ENCODE measurements around the gene PLPPR3.

Gene PLPPR3, protein sequence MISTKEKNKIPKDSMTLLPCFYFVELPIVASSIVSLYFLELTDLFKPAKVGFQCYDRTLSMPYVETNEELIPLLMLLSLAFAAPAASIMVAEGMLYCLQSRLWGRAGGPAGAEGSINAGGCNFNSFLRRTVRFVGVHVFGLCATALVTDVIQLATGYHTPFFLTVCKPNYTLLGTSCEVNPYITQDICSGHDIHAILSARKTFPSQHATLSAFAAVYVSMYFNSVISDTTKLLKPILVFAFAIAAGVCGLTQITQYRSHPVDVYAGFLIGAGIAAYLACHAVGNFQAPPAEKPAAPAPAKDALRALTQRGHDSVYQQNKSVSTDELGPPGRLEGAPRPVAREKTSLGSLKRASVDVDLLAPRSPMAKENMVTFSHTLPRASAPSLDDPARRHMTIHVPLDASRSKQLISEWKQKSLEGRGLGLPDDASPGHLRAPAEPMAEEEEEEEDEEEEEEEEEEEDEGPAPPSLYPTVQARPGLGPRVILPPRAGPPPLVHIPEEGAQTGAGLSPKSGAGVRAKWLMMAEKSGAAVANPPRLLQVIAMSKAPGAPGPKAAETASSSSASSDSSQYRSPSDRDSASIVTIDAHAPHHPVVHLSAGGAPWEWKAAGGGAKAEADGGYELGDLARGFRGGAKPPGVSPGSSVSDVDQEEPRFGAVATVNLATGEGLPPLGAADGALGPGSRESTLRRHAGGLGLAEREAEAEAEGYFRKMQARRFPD

DNA sequence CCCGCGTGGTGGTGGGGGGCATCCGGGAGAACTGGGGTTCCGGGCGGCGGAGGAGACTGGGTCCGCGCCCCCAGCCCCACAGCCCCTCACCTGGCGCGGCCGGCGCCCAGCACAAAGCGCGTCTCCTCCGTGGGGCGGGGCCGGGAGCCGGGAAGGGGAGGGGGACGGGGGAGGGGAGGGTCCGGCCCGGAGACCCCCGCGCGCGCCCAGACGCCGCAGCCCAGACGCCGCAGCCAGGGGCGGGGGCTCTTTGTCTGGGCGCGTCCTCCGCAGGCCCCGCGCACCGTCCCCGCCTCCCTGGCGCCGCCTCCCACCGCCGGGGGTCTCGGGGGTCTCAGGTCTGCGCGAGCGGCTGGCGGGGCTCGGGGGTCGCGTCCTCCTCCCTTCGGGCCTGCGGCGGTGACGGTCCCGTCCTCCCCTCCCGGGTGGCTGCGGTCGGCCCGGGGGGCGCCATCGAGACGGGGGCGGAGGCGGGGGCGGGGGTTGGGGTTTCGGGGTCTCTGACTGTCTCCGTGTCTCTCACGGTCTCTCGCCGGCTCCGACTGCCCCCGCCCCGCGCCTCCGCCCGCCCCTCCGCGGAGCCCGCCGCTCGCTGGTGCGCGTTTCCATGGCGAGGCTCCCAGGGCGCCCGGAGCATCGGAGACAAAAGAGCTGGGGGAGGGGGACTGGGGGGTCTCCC lies at the start of gene PLPPR3:
TSS of gene PLPPR3 (minus strand) at position 131 of the 679 bp plus-strand sequence. CDS start 396 bp downstream, outside the sequence.
- no peak for DNase-seq

DNA sequence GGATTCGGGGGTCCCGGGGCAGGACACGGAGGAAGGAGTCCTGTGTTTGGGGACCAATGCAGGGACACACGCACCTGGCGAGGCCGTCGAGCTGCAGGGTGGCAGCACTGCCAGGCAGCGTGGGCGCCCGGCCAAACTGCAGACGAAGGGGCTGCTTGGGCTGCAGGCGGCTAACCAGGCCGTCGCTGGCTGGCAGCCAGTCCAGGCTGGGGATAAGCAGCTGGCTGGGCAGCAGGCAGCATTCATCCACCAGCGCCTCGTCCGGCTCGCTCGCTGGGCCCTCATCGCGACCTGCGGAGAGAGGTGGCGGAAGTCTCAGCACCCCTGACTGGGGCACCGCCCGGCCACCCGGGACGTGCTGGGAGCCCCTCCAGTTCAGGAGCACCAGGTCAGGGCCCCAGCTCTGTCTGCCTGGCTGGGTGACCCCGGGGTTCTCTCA lies 49.2 kb upstream of the PLPPR3 start:
- no peak for DNase-seq

DNA sequence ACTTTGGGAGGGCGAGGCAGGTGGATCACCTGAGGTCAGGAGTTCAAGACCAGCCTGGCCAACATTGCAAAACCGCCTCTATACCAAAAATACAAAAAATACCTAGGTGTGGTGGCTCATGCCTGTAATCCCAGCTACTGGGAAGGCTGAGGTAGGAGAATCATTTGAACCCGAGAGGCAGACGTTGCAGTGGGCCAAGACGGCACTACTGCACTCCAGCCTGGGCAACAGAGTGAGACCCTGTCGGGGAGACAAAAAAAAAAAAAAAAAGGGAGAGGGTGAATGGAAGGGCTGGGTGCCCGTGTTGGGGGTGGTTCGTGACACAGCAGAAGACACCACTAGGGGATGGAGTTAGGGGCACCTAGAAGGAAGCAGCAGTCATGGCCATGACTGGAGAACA lies 48.6 kb upstream of the PLPPR3 start:
- DNase-seq: no peak

DNA sequence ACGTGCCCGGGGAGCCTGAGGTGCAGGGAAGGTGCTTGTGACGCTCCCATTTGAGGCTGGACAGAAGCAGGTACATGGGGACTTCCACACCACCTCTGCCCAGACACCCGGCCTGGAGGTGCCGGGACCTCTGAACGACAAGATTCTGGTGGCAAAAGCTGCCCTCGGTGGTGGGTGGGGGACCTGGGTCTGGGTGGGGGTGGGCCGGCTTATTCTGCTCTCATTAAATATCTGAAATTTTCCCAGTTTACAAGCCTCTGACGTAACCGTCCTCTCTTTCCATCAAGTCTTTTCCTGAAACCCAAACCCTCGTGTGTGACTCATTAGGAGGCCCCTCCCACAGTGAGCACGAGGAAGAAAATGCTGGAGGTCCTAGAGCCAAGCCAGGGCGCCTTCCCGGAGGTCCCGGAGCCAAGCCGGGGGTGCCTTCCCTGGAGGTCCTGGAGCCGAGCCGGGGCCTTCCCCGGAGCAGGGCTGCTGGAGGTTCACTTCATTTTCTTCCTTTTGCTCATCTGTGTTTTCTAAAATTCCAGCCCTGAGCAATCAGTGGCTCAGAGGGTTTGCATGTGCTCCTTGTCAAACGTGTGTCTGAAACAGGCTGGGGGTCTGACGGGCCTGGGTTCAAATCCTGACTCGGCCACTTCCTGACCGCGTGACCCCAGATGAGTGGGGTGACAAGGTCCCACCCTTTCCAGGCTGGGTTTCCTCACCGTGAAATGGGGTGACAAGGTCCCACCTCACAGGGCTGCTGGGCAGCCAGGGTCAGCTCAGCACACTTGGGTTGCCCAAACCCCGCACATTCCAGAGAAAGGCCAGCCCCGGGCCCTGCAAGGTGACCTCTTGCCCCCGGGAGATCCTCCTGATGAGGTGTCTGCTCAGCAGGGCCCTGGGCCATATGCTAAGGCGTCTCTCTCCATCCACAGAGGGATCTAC lies 47.8 kb upstream of the PLPPR3 start:
- DNase-seq: no peak

DNA sequence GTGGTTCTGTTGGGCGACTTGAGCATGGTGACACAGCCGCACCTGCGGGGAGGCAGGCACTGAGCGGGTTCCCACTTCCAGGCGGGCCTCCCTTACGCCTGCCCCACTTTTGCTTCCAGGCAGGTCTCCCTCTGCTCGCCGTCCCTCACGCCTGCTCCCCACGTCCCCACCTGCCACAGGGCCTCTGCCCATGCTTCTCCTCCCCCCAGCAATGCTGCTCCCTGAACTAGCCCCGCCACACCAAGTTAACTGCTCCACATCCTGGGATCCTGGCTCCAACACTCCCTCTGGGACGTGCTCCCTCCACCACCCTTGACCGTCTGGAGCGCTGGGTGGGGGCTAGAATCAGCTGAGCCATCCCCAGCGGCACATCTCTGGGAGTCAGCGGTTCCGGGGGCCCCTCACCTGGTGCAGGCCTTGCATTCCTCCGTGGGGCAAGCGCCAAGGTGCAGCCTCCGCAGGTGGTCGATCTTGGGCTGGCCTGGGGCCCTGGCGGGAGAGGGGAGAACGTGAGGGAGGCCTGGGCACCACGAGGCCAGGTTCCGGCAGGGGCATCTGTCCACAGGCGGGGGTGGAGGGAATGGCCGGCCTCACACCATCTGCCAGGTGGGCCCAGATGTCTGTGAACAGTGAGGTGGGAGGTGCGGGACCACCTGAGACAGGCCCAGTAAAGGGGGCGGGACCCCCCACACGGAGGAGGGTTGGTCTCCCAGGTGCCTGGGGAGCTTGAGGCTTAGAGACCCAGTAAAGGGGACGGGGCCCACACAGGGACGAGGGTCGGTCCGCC lies 46.9 kb upstream of the PLPPR3 start:
- DNase-seq: no peak

- DNase-seq: no peak
Observed at GRCh38 chr19:867855-868457, 46.2 kb upstream of the PLPPR3 start.

GRCh38 chr19:867301-867793 lies 45.6 kb upstream of the PLPPR3 start:
- no peak for DNase-seq

DNA sequence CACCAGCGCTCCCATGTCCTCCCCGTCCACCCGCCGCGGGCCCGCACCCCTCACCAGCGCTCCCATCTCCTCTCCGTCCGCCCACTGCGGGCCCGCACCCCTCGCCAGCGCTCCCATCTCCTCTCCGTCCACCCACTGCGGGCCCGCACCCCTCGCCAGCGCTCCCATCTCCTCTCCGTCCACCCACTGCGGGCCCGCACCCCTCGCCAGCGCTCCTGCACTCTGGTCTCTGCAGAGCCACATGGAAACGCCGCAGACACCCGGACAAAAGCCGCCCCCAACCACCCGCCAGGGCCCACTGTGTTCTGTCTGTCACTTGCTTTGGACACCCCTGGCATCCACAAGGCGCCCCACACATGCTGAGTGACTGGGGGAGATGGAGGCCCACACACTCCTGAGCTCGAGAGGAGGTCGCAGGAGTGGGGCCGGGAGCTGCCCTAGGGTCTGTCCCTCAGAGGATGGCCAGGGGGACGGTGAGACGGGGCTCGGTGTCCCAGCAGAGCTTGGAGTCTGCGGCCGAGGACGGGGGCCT lies 45.1 kb upstream of the PLPPR3 start:
- DNase-seq: no peak

DNA sequence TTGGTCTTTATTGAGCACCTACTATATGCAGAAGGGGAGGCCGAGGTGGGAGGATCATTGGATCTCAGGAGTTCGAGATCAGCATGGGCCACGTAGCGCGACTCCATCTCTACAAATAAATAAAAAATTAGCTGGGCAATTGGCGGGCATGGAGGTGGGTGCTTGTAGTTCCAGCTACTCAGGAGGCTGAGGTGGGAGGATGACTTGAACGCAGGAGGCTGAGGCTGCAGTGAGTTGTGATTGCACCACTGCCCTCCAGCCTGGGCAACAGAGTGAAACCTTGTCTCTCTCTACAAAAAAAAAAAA lies 41.5 kb upstream of the PLPPR3 start:
- DNase-seq: no peak

DNA sequence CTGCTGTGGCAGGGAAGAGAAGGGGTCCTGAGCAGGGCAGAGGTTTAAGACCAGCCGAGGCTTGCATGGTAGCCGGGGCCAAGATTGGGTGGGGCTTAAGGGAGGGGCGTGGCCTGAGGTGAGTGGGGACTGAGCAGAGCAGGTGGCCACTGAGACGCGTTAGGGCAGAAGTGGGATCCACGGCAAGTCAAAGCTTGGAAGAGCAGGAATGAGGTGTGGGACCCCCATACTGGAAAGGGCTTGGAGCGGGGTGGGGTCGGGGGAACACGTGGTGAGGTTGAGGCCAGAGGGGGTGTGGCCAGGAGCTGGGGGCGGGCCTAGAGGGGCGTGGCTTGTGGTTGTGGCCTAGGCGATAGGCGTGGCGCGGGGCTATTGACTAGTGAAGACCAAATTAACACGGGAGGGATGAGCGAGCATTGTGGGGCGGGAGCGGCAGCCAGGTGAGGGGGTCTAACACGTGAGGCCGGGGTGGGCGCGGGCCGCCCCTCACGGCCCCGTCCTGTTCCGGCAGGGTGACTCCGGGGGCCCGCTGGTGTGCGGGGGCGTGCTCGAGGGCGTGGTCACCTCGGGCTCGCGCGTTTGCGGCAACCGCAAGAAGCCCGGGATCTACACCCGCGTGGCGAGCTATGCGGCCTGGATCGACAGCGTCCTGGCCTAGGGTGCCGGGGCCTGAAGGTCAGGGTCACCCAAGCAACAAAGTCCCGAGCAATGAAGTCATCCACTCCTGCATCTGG lies 41.0 kb upstream of the PLPPR3 start:
- DNase-seq: no peak

GRCh38 chr19:861756-862580 lies 40.2 kb upstream of the PLPPR3 start:
- peak; percentile 38 for DNase-seq

DNA sequence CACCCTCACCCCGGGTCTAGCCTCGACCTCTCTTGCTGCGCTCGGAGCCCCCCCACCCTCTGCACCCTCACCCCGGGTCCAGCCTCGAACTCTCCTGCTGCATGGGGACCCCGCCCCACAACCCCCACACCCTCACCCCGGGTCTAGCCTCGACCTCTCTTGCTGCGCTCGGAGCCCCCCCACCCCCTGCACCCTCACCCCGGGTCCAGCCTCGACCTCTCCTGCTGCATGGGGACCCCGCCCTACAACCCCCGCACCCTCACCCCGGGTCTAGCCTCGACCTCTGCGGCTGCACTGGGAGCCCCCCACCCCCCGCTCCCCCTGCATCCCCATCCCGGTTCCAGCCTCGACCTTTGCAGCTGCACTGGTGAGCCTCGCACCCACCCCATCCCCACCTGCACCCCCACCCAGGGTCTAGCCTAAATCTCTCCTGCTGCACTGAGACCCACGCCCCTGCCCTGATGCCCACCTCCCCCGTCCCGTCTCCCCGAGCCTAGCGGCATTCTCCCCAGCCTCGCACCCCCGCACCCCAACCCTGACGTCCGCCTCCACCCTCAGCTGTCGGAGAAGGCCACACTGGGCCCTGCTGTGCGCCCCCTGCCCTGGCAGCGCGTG lies 39.5 kb upstream of the PLPPR3 start:
- DNase-seq: no peak

DNA sequence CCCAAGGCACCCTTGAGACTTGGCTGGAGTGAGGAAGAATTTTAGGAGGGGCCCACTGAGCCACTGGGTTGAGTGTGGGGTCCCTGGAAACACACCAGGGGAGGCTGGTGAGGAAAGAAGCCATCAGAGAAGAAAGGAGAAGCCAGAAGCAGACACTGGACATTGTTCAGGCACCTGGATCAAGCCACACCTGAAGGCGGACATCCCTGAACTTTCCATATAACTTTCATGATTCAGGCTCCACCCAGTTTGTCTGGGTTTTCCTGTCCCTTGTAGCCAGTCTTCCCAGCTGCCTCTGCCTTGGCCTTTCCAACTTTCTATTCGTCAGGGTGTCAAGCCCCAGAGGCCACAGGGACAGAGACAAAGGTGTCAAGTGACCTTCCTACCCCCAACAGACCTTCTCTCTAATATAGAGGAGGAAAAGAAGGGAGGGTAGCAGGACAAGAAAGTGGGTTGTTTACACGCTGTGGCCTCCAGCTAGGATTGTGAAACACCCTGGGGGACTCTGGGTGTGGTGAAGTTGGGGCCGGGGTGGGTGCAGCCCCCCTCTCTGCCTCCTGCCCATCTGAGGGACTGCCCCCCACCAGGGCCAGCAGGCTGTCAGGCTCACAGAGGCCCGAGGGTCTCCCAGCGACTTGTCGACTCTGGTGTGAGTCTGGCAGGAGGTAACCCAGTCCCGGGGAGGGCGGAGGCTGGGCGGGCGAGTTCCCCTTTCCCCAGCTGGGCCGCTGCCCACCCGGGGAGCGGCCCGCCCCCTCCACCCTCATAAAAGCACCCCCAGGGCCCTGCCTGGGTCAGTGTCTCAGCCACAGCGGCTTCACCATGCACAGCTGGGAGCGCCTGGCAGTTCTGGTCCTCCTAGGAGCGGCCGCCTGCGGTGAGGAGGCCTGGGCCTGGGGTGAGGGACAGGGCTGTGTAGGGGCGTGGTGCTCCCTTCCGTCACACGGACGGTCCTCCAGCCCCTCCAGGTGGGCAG lies 37.4 kb upstream of the PLPPR3 start, which contains the start of gene CFD:
TSS of gene CFD (plus strand) at position 797 of the 976 bp plus-strand sequence. CDS start at position 823, 26 bp downstream.
- no peak for DNase-seq

DNA sequence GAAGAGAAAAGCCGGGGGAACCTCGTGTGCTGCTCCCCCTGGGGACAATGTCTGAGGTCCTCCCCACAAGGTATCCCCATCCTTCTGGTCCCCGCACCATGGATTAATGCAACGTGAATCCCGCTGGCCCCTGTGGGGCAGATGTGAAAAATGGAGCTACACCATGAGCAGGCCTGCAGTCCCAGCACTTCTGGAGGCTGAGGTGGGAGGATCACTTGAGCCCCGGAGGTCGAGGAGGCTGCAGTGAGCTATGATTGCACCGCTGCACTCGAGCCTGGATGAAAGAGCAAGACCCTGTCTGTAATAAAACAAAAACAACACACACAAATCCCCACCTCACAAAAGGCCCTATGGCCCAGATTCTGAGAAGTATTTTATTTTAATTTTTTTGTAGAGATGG lies 36.5 kb upstream of the PLPPR3 start:
- no peak for DNase-seq

GRCh38 chr19:855566-856120 lies 33.9 kb upstream of the PLPPR3 start:
- DNase-seq: no peak

DNA sequence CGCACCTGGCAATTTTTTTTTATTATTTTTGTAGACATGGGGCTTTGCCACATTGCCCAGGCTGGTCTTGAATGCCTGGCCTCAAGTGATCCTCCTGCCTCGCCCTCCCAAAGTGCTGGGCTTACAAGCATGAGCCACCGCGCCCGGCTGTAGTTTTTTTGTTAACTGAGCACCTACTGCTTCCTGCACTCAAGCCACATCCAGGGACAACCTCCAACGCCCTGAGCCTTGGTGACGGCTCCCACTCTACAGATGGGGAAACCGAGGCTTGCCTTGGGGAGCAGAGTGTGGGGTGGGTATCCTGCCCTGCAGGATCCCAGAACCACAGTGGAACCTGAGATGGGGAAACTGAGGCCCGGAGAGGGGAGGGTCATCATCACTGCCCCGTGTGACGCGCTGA lies 33.4 kb upstream of the PLPPR3 start:
- DNase-seq: no peak

DNA sequence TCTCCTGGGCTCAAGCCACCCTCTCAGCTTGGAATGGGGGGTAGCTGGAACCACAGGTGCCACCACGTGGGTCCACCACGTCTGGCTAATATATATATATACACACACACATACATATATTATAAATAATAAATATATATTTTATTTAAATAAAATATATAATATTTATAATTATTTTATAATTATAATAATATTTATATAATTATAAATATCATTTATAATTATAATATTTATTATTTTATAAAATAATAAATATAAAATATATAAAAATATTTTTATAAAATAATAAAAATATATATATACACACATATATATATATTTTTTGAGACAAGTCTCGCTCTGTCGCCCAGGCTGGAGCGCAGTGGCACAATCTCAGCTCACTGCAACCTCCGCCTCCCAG lies 32.8 kb upstream of the PLPPR3 start:
- no peak for DNase-seq

Data from NCI-H2107 (cell line).